Uterus (tissue), 4 donors: Measurements from ENCODE around the gene ABHD16A. TPM values are rescaled to one million over a fixed set of nuclear protein-coding genes. Genes with fewer than 3 reads are reported as not detected.

Source experiments
- DNase-seq, 2 donors: peaks; one replicate each; pipeline ENCODE4 v3.0.0-alpha.2; 2019 to 2020
- H3K27ac ChIP-seq, 2 donors: fragments of 200-600 bp; sonication (generic); 1 replicate in 1 of 2; 2 replicates in 1 of 2; pipeline ENCODE4 v1.5.1; 2016 to 2018
- H3K27me3 ChIP-seq, 2 donors: fragments of 200-600 bp; sonication (generic); one replicate each; pipeline ENCODE4 v1.5.1; 2018 to 2019; ENCODE audit warnings: control low read depth in 1 of 2
- H3K36me3 ChIP-seq, 2 donors: fragments of 200-600 bp; sonication (generic); one replicate each; pipeline ENCODE4 v1.5.1; 2019; ENCODE audit warnings: control low read depth in 1 of 2
- H3K4me1 ChIP-seq, 2 donors: fragments of 200-600 bp; sonication (generic); one replicate each; pipeline ENCODE4 v1.5.1; 2018 to 2019; ENCODE audit warnings: control low read depth in 1 of 2
- H3K4me3 ChIP-seq, 2 donors: fragments of 200-600 bp; sonication (generic); 1 replicate in 1 of 2; 2 replicates in 1 of 2; pipeline ENCODE4 v1.5.1; 2018 to 2019; ENCODE audit warnings: mild to moderate bottlenecking in 1 of 2
- H3K9me3 ChIP-seq, 2 donors: fragments of 200-600 bp; sonication (generic); one replicate each; pipeline ENCODE4 v1.5.1; 2019; ENCODE audit warnings: control low read depth in 1 of 2
- POLR2A ChIP-seq, 2 donors: fragments of 450-650 bp; IDR thresholded peaks; one replicate each; pipeline ENCODE4 v1.6.1; 2016; ENCODE audit warnings: antibody characterized with exemption in 2 of 2, mild to moderate bottlenecking in 1 of 2, moderate library complexity in 1 of 2
- intact Hi-C: fragments of 100-400 bp; cut with DNase I; formaldehyde crosslinking; loops from one replicate; pipeline ENCODE4 v1.15.1; 2023; ENCODE audit warnings: low total_unique reads
- microRNA-seq: library from miRNA; unstranded; fragments of <30 nt; microRNA quantifications from one replicate; pipeline ENCODE4, GENCODE V29; 2016; ENCODE audit warnings: borderline microRNAs expressed, borderline replicate concordance
- small RNA-seq: library from RNA; depleted of rRNA; stranded (forward); fragments of <200 nt; gene quantifications from one replicate; pipeline ENCODE3, GENCODE V24; 2016
- total RNA-seq, 4 donors: library from RNA; depleted of rRNA in 3 of 4; stranded (reverse); fragments of >200 nt in 3 of 4; gene quantifications; one replicate each; pipeline versions ENCODE4 v1.1.0 to v1.2.4, GENCODE V29; 2014 to 2023
- TF ChIP-seq, protein P1 (sequence below), 4 experiments: fragments of 200-600 bp in 2 of 4; fragments of 450-650 bp in 2 of 4; sonication (generic) in 2 of 4; IDR thresholded peaks; one replicate each; pipeline ENCODE4 v1.5.1; 2016 to 2019; ENCODE audit warnings: antibody characterized with exemption in 4 of 4, mild to moderate bottlenecking in 2 of 4, moderate library complexity in 1 of 4
- donor health status: DM: yes; HTN: yes; CAD: no.

Gene ABHD16A
- total RNA-seq, 4 donors from 2014 or later, result 25.9 to 50.9 (median 37.9) TPM

- Histone ChIP-seq H3K9me3 (no peaks in the 10 kb centered on the region), H3K4me3 (no peak overlapping the region)
- intact Hi-C loops, result no loop called here
These were observed 62.5 kb downstream of the ABHD16A start for GRCh38 chr6:31640612-31641011.

GRCh38 chr6:31639449-31639861 is 63.7 kb downstream of the ABHD16A start:
- no peaks in the 10 kb centered on the region for H3K36me3 ChIP-seq
- intact Hi-C loops, result no loop called here
- H3K27ac ChIP-seq, result no peak overlapping the region

More at GRCh38 chr6:31640612-31641011, 62.5 kb downstream of the ABHD16A start:
- Histone ChIP-seq H3K27me3 (no peaks in the 10 kb centered on the region), H3K27ac (no peak overlapping the region), H3K4me1 (no peaks in the 10 kb centered on the region), H3K36me3 (no peaks in the 10 kb centered on the region)
- no peak for TF ChIP-seq POLR2A (IDR thresholded peaks at IDR 0.05)
- TF ChIP-seq, protein P1, sequence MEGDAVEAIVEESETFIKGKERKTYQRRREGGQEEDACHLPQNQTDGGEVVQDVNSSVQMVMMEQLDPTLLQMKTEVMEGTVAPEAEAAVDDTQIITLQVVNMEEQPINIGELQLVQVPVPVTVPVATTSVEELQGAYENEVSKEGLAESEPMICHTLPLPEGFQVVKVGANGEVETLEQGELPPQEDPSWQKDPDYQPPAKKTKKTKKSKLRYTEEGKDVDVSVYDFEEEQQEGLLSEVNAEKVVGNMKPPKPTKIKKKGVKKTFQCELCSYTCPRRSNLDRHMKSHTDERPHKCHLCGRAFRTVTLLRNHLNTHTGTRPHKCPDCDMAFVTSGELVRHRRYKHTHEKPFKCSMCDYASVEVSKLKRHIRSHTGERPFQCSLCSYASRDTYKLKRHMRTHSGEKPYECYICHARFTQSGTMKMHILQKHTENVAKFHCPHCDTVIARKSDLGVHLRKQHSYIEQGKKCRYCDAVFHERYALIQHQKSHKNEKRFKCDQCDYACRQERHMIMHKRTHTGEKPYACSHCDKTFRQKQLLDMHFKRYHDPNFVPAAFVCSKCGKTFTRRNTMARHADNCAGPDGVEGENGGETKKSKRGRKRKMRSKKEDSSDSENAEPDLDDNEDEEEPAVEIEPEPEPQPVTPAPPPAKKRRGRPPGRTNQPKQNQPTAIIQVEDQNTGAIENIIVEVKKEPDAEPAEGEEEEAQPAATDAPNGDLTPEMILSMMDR (IDR thresholded peaks at IDR 0.05), result no peak
- no peak for DNase-seq

GRCh38 chr6:31639043-31639442 is 64.1 kb downstream of the ABHD16A start:
- H3K27ac ChIP-seq, result no peak overlapping the region
- intact Hi-C loops, result no loop called here
- H3K36me3 ChIP-seq, result no peaks in the 10 kb centered on the region
- no peaks in the 10 kb centered on the region for H3K4me1 ChIP-seq
- DNase-seq, result no peak
- no peak for TF ChIP-seq POLR2A (IDR thresholded peaks at IDR 0.05)
- TF ChIP-seq, protein P1 (IDR thresholded peaks at IDR 0.05), result no peak
- H3K9me3 ChIP-seq, result no peaks in the 10 kb centered on the region
- H3K4me3 ChIP-seq, result no peak overlapping the region
- no peaks in the 10 kb centered on the region for H3K27me3 ChIP-seq

More at GRCh38 chr6:31639449-31639861, 63.7 kb downstream of the ABHD16A start:
- Histone ChIP-seq H3K9me3 (no peaks in the 10 kb centered on the region), H3K27me3 (no peaks in the 10 kb centered on the region), H3K4me3 (no peak overlapping the region), H3K4me1 (no peaks in the 10 kb centered on the region)
- no peak for TF ChIP-seq POLR2A (IDR thresholded peaks at IDR 0.05)
- TF ChIP-seq, protein P1 (IDR thresholded peaks at IDR 0.05), result no peak
- no peak for DNase-seq

Small RNAs within 50 kb of the gene (microRNA-seq; reads per million reads assigned to microRNA genes)
- gene MIR4646, result not detected

Small RNAs within 50 kb of the gene (small RNA-seq; reads per million reads assigned to genes)
- gene LY6G6D (not detected), gene MIR4646 (not detected), gene RF00019 (not detected)

Other genes with a start within 250 kb of the ABHD16A start
- 1 to 10 TPM; 1.9 to 4.8 (median 2.9) TPM for gene MICB, start 205.2 kb downstream of the ABHD16A start, total RNA-seq
- gene MCCD1, start 174.4 kb downstream of the ABHD16A start, total RNA-seq, result not detected
- 100 to 1,000 TPM; 119 to 429 (median 282) TPM for gene DDX39B, start 161.3 kb downstream of the ABHD16A start, total RNA-seq
- gene ATP6V1G2, start 156.7 kb downstream of the ABHD16A start, total RNA-seq, result 1 to 10 TPM in 2 of 4 donors, not detected in 2; 1.2 to 1.6 TPM
- 10 to 100 TPM; 19.7 to 38.5 (median 20.8) TPM for gene NFKBIL1, start 155.7 kb downstream of the ABHD16A start, total RNA-seq
- under 1 TPM in 1 of 4 donors, not detected in 3; 0.30 TPM for gene LTA, start 131.0 kb downstream of the ABHD16A start, total RNA-seq
- gene TNF, start 127.8 kb downstream of the ABHD16A start, total RNA-seq, result 1 to 10 TPM in 1 of 4 donors, not detected in 3; 1.3 TPM
- gene LTB, start 120.9 kb downstream of the ABHD16A start, total RNA-seq, result 1 to 10 TPM in 1 of 4 donors, not detected in 3; 1.5 TPM
- gene LST1, start 117.0 kb downstream of the ABHD16A start, total RNA-seq, result 100 to 1,000 TPM in 1 of 4 donors, 1 to 10 TPM in 2, not detected in 1; 2.6 to 229 (median 3.2) TPM
- gene NCR3, start 110.3 kb downstream of the ABHD16A start, total RNA-seq, result not detected
- 10 to 100 TPM in 2 of 4 donors, 1 to 10 TPM in 2; 1.5 to 25.6 (median 14.5) TPM for gene AIF1, start 88.1 kb downstream of the ABHD16A start, total RNA-seq
- gene PRRC2A, start 82.6 kb downstream of the ABHD16A start, total RNA-seq, result 100 to 1,000 TPM in 1 of 4 donors, 10 to 100 TPM in 3; 35.4 to 218 (median 48.0) TPM
- gene BAG6, start 50.7 kb downstream of the ABHD16A start, total RNA-seq, result 100 to 1,000 TPM in 3 of 4 donors, 10 to 100 TPM in 1; 92.2 to 233 (median 139) TPM
- 1 to 10 TPM in 3 of 4 donors, not detected in 1; 1.9 to 2.9 (median 2.6) TPM for gene APOM, start 47.4 kb downstream of the ABHD16A start, total RNA-seq
- gene C6orf47, start 42.5 kb downstream of the ABHD16A start, total RNA-seq, result 10 to 100 TPM in 3 of 4 donors, 1 to 10 TPM in 1; 6.2 to 31.9 (median 24.6) TPM
- 10 to 100 TPM in 3 of 4 donors, 1 to 10 TPM in 1; 5.1 to 25.6 (median 15.4) TPM for gene GPANK1, start 38.3 kb downstream of the ABHD16A start, total RNA-seq
- gene CSNK2B, start 37.2 kb downstream of the ABHD16A start, total RNA-seq, result 100 to 1,000 TPM in 3 of 4 donors, 10 to 100 TPM in 1; 67.5 to 157 (median 107) TPM
- 10 to 100 TPM in 1 of 4 donors, 1 to 10 TPM in 3; 1.0 to 27.4 (median 4.3) TPM for gene LY6G5B, start 33.3 kb downstream of the ABHD16A start, total RNA-seq
- 1 to 10 TPM in 3 of 4 donors, not detected in 1; 1.0 to 4.4 (median 3.8) TPM for gene LY6G5C, start 22.3 kb downstream of the ABHD16A start, total RNA-seq
- not detected for gene LY6G6F, start 3.5 kb upstream of the ABHD16A start, total RNA-seq
- gene LY6G6D, start 12.0 kb upstream of the ABHD16A start, total RNA-seq, result 1 to 10 TPM in 1 of 4 donors, not detected in 3; 2.0 TPM
- 1 to 10 TPM in 1 of 4 donors, not detected in 3; 1.4 TPM for gene LY6G6C, start 18.4 kb upstream of the ABHD16A start, total RNA-seq
- gene MPIG6B, start 20.0 kb upstream of the ABHD16A start, total RNA-seq, result under 1 TPM in 1 of 4 donors, not detected in 3; 0.49 TPM
- 100 to 1,000 TPM in 3 of 4 donors, 10 to 100 TPM in 1; 97.6 to 240 (median 158) TPM for gene DDAH2, start 26.0 kb upstream of the ABHD16A start, total RNA-seq
- 100 to 1,000 TPM; 173 to 328 (median 216) TPM for gene CLIC1, start 33.2 kb upstream of the ABHD16A start, total RNA-seq
- 10 to 100 TPM in 3 of 4 donors, not detected in 1; 16.7 to 41.5 (median 22.1) TPM for gene MSH5, start 36.7 kb upstream of the ABHD16A start, total RNA-seq
- 1 to 10 TPM in 2 of 4 donors, not detected in 2; 1.7 to 4.4 TPM for gene SAPCD1, start 59.3 kb upstream of the ABHD16A start, total RNA-seq
- 10 to 100 TPM in 1 of 4 donors, 1 to 10 TPM in 2, under 1 TPM in 1; 0.88 to 24.1 (median 3.1) TPM for gene VWA7, start 74.0 kb upstream of the ABHD16A start, total RNA-seq
- gene VARS1, start 92.4 kb upstream of the ABHD16A start, total RNA-seq, result 100 to 1,000 TPM in 1 of 4 donors, 10 to 100 TPM in 3; 35.6 to 118 (median 53.4) TPM
- 100 to 1,000 TPM in 1 of 4 donors, 10 to 100 TPM in 3; 37.1 to 119 (median 58.7) TPM for gene LSM2, start 103.6 kb upstream of the ABHD16A start, total RNA-seq
- 1 to 10 TPM in 3 of 4 donors, under 1 TPM in 1; 0.59 to 4.6 (median 2.3) TPM for gene HSPA1L, start 112.0 kb upstream of the ABHD16A start, total RNA-seq
- gene HSPA1A, start 112.2 kb upstream of the ABHD16A start, total RNA-seq, result 100 to 1,000 TPM in 3 of 4 donors, 10 to 100 TPM in 1; 98.8 to 261 (median 170) TPM
- 100 to 1,000 TPM in 2 of 4 donors, 10 to 100 TPM in 2; 40.3 to 268 (median 152) TPM for gene HSPA1B, start 124.4 kb upstream of the ABHD16A start, total RNA-seq
- 10 to 100 TPM; 20.5 to 28.4 (median 23.4) TPM for gene NEU1, start 159.5 kb upstream of the ABHD16A start, total RNA-seq
- gene SLC44A4, start 175.7 kb upstream of the ABHD16A start, total RNA-seq, result 10 to 100 TPM in 1 of 4 donors, 1 to 10 TPM in 3; 5.0 to 46.1 (median 5.8) TPM
- 10 to 100 TPM; 13.8 to 72.4 (median 66.2) TPM for gene EHMT2, start 194.4 kb upstream of the ABHD16A start, total RNA-seq
- 10 to 100 TPM in 2 of 4 donors, 1 to 10 TPM in 1, not detected in 1; 2.4 to 15.3 (median 11.0) TPM for gene ZBTB12, start 198.8 kb upstream of the ABHD16A start, total RNA-seq
- gene C2, start 224.4 kb upstream of the ABHD16A start, total RNA-seq, result 10 to 100 TPM in 1 of 4 donors, 1 to 10 TPM in 3; 4.1 to 24.8 (median 4.6) TPM
- gene CFB, start 242.8 kb upstream of the ABHD16A start, total RNA-seq, result 10 to 100 TPM in 2 of 4 donors, 1 to 10 TPM in 1, not detected in 1; 6.2 to 32.6 (median 31.5) TPM